ENCODE data around the gene BRMS1. TPM values are rescaled to one million over a fixed set of nuclear protein-coding genes. Genes with fewer than 3 reads are reported as not detected.

Gene BRMS1
- total and polyA plus RNA-seq, 10 of the 15 experiments (the other 5 are each of a cell fraction or from before 2014, with no cell fraction given) = 2.1 to 85.3 (median 48.5) TPM

DNA sequence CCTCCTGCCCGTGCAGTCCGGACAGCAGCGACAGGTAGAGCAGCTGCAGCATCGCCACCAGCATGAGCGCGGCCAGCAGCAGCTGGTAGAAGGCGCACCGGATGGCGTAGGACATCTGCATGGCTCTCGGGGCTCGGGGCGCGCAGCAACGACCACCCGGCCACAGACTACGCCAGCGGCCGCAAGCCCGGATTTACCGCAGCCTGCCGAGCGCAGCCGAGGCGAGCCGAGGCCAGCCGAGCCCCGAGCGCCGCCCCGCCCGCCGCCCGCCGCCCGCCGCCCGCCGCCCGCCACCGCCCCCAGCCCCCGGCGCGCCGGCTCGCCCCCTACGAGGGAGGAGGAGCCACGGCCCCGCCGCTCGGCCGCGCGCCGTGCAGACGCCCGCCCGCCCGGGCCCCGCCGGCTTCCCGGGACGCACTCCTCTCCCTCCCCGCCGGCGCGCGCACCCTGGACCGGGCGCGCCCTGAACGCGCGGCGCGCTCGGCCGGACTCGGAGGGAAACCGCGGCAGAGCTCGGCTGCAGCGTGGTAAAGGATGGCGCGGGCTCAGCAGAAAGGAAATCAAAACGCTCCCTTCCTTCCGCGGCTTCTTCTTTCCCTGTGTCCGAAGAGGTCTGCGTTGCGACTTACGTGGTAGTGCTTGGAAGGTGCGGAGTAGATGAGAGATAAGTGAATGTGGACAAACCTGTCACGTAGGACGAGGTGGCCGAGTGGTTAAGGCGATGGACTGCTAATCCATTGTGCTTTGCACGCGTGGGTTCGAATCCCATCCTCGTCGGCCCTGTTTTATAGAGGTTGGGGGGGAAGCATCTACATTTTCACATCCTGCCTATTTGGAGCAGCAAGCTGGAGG is 2.7 kb upstream of the BRMS1 start, which contains the start of gene B4GAT1 (continued):
- TF ChIP-seq EED (IDR thresholded peaks at IDR 0.05; ENCODE audit: low read depth) (no peak; the same call in 1 of the 2 replicates), PML (IDR thresholded peaks at IDR 0.05; ENCODE audit: low read length) (no peak; the same call in 1 of the 2 replicates), TAF1 (IDR thresholded peaks at IDR 0.05; ENCODE audit: borderline replicate concordance, low read depth, low read length) (no peak), YBX1 (IDR thresholded peaks at IDR 0.05) (no peak), SMC3 (IDR thresholded peaks at IDR 0.05; ENCODE audit: borderline replicate concordance, low read length) (no peak), ZNF622 (IDR thresholded peaks at IDR 0.05) (no peak), EGR1 (IDR thresholded peaks at IDR 0.05; ENCODE audit: borderline replicate concordance in 1 of 2, low read depth in 2 of 2, low read length in 2 of 2) (0 out of 3 replicates have a peak, but pooled peaks of 1 of the 2 experiments have one; percentile 42), NBN (IDR thresholded peaks at IDR 0.05) (peak; percentile 92), ELK1 (IDR thresholded peaks at IDR 0.05; ENCODE audit: low read depth, low read length) (no peak; the same call in 1 of the 2 replicates), FOXK2 (IDR thresholded peaks at IDR 0.05) (no peak), IKZF1 (conservative IDR thresholded peaks at IDR 0.05) (peak; percentile 71), ZNF274 (IDR thresholded peaks at IDR 0.05; ENCODE audit: insufficient read depth, insufficient read length) (no peak), BACH1 (IDR thresholded peaks at IDR 0.05; ENCODE audit: borderline replicate concordance) (peak; percentile 50), CBX3 (IDR thresholded peaks at IDR 0.05; ENCODE audit: borderline replicate concordance, low read depth) (no peak), SP1 (IDR thresholded peaks at IDR 0.05; ENCODE audit: low read depth, low read length) (peak; percentile 8), ZNF24 (IDR thresholded peaks at IDR 0.05) (peak; percentile 100), SPI1 (IDR thresholded peaks at IDR 0.05; ENCODE audit: borderline replicate concordance, insufficient read depth, low read depth, low read length) (no peak), EZH2 (IDR thresholded peaks at IDR 0.05; ENCODE audit: borderline replicate concordance, control insufficient read depth, low read depth, low read length) (no peak), MXI1 (IDR thresholded peaks at IDR 0.05; ENCODE audit: low read depth, low read length) (peak; percentile 56; the same call in 1 of the 2 replicates), E2F4 (IDR thresholded peaks at IDR 0.05; ENCODE audit: low read depth, low read length) (no peak), SMAD1 (IDR thresholded peaks at IDR 0.05; ENCODE audit: low read depth, partially characterized antibody) (no peak)
- TF ChIP-seq, protein P1, sequence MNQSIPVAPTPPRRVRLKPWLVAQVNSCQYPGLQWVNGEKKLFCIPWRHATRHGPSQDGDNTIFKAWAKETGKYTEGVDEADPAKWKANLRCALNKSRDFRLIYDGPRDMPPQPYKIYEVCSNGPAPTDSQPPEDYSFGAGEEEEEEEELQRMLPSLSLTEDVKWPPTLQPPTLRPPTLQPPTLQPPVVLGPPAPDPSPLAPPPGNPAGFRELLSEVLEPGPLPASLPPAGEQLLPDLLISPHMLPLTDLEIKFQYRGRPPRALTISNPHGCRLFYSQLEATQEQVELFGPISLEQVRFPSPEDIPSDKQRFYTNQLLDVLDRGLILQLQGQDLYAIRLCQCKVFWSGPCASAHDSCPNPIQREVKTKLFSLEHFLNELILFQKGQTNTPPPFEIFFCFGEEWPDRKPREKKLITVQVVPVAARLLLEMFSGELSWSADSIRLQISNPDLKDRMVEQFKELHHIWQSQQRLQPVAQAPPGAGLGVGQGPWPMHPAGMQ (IDR thresholded peaks at IDR 0.05; ENCODE audit: borderline replicate concordance) = no peak
- TF ChIP-seq, protein P2, sequence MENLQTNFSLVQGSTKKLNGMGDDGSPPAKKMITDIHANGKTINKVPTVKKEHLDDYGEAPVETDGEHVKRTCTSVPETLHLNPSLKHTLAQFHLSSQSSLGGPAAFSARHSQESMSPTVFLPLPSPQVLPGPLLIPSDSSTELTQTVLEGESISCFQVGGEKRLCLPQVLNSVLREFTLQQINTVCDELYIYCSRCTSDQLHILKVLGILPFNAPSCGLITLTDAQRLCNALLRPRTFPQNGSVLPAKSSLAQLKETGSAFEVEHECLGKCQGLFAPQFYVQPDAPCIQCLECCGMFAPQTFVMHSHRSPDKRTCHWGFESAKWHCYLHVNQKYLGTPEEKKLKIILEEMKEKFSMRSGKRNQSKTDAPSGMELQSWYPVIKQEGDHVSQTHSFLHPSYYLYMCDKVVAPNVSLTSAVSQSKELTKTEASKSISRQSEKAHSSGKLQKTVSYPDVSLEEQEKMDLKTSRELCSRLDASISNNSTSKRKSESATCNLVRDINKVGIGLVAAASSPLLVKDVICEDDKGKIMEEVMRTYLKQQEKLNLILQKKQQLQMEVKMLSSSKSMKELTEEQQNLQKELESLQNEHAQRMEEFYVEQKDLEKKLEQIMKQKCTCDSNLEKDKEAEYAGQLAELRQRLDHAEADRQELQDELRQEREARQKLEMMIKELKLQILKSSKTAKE (IDR thresholded peaks at IDR 0.05; ENCODE audit: low read depth, poor library complexity, severe bottlenecking) = peak; percentile 78

Measured in GM12878 (cell line).